Esophagus squamous epithelium (tissue), 4 donors: Measurements from ENCODE around the gene RNF187.

Experiments used
- POLR2A ChIP-seq, 4 donors: fragments of 450-650 bp; IDR thresholded peaks; one replicate each; pipeline ENCODE4 v1.6.1; 2017; ENCODE audit warnings: antibody characterized with exemption in 4 of 4, mild to moderate bottlenecking in 4 of 4, moderate library complexity in 3 of 4
- TF ChIP-seq, protein P1 (sequence below), 6 experiments: fragments of 450-650 bp in 4 of 6; fragments of 200-600 bp in 2 of 6; sonication (generic) in 2 of 6; IDR thresholded peaks; one replicate each; pipeline ENCODE4 v1.5.1; 2016 to 2019; ENCODE audit warnings: antibody characterized with exemption in 6 of 6, mild to moderate bottlenecking in 4 of 6, moderate library complexity in 4 of 6

DNA sequence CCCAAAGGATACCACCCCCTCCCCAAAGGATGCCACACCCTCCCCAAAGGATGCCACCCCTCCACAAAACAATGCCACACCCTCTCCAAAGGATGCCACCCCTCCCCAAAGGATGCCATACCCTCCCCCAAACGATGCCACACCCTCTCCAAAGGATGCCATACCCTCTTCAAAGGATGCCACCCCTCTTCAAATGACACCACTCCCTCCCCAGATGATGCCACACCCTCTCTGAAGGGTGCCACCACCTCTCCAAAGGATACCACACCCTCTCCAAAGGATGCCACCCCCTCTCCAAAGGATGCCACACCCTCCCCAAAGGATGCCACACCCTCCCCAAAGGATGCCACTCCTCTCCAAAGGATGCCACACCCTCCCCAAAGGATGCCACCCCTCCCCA lies 48.9 kb upstream of the RNF187 start:
- TF ChIP-seq, protein P1, sequence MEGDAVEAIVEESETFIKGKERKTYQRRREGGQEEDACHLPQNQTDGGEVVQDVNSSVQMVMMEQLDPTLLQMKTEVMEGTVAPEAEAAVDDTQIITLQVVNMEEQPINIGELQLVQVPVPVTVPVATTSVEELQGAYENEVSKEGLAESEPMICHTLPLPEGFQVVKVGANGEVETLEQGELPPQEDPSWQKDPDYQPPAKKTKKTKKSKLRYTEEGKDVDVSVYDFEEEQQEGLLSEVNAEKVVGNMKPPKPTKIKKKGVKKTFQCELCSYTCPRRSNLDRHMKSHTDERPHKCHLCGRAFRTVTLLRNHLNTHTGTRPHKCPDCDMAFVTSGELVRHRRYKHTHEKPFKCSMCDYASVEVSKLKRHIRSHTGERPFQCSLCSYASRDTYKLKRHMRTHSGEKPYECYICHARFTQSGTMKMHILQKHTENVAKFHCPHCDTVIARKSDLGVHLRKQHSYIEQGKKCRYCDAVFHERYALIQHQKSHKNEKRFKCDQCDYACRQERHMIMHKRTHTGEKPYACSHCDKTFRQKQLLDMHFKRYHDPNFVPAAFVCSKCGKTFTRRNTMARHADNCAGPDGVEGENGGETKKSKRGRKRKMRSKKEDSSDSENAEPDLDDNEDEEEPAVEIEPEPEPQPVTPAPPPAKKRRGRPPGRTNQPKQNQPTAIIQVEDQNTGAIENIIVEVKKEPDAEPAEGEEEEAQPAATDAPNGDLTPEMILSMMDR (IDR thresholded peaks at IDR 0.05): no peak
- no peak for TF ChIP-seq POLR2A (IDR thresholded peaks at IDR 0.05)
